MV-4-11 (cell line): ENCODE measurements around the gene NDUFB8.

Experiments used
- DNase-seq: peaks from one replicate; lab custom pipeline; 2025; lab: John Stamatoyannopoulos, UW

Gene NDUFB8

DNA sequence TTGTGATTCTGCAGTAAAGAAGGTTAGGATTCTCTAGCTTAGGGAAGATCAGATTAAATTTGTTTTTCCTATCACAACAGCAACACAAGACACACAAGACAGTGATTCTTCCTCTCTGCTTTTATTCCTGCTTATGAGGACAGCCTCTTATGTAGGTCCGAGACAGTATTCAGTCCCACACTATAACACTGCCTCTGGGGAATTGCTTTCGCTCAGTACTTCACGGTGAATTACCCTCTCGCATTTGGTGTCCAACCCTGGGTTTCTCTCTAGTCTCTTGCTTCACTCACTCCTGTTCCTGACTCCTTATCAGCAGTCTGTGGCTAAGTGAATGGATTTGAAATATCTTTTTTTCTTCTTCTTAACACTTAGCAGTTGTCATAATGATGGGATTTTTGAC, 7.8 kb upstream of the NDUFB8 start:
- no peak for DNase-seq

DNA sequence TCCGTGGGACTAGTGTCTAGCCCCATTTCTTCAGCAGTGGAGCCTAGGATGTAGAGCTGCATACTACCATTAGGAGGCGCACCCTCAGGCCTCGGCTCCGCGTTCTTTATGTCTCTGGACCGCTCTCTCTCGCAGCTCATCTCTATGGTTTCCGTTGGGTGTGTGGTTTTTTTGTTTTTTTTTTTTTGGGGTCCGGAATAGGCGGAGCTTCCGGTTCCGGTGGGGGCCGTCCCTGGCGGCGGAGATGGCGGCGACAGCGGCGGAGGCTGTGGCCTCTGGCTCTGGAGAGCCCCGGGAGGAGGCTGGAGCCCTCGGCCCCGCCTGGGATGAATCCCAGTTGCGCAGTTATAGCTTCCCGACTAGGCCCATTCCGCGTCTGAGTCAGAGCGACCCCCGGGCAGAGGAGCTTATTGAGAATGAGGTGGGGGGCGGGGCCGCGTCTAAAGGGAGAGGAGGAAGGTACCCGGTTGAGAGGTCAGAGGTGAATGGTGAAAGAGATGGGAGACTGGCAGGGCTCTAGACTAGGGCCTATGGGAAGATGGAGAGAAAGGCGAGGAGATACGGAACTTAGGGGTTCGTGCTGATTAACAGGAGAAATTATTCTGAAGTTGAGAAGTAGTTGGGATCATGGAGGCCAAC, 6.2 kb upstream of the NDUFB8 start, which contains the start of gene HIF1AN:
Gene HIF1AN (plus strand): TSS at position 229 of the 639 bp plus-strand sequence. CDS start 16 bp downstream, at position 245.
- DNase-seq = peak; percentile 94

DNA sequence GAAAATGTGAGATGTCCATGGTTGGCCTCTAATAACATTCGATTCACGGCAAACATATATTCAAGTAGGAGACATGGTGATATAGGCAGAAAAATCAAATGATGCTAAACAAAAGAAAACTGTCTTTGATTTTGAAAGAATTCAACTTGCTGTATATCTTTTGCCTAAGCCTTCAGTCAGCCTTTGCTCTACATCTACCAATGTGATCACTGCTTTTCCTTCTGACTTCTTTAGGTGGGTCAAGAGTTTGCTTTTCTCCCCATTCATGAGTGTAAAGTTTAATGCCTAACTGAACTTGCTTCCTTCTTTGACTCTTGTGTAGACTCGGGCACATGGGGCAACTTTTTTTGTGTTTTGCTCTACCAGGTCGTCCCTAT, 5.7 kb upstream of the NDUFB8 start:
- no peak for DNase-seq

DNA sequence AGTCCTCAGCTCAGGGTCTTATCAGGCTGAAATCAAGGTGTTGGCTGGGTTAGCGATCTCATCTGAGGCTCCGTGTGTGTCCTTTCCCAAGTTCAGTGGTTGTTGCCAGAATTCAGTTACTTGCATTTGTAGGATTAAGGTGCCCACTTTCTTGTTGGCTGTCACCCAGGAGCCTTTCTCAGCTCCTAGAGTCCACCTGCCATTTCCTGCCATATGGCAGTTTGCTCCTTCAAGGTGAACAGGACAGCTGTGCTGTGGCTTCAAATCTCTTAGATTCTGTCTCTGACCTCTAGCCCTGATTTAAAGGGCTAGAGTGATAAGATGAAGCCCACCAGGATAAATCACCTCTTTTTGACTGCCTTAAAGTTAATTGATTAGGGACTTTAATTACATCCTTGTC, 5.1 kb upstream of the NDUFB8 start:
- no peak for DNase-seq

DNA sequence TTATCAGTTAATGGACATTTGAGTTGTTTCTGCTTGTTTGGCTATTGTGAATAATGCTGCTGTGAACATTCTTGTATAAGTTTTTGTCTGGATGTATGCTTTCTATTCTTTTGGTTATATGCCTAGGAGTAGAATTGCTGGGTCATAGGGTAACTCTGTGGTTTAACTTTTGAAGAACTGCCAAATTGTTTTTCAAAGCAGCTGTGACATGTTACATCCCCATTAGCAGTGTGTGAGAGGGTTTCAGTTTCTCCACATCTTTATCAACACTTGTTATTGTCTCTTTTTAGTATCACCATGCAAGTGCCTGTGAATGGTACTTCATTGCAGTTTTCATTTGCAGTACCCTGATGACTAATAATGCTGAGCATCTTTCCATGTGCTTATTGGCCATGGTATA, 2.1 kb upstream of the NDUFB8 start:
- peak; percentile 36 for DNase-seq

DNA sequence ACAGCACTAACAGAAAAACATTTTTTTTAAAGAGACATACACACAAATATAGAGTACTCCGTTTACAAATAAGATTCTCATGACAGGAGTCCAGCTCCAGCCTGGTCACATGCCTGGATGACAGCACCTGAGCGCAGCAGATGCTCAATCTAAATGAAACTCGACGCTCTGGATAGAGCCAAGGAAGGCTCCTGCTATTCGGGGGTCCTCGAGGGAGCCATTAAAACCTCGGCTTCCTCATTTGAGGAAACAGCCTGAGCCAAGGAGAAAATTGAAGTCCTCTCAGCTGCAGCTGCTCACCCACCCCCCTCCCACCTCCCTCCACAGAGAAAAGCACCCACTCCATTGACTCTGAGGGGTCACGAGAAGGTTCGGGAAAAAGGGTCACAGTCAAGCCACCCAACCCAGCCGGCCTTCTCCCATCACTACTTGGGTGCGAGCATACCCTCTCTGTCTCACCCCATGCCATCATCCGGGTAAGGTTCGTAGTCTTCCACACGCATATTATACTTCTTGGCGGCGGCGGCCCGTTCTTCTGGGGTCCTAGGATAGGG, 673 bp downstream of the NDUFB8 start:
- DNase-seq = peak; percentile 22

DNA sequence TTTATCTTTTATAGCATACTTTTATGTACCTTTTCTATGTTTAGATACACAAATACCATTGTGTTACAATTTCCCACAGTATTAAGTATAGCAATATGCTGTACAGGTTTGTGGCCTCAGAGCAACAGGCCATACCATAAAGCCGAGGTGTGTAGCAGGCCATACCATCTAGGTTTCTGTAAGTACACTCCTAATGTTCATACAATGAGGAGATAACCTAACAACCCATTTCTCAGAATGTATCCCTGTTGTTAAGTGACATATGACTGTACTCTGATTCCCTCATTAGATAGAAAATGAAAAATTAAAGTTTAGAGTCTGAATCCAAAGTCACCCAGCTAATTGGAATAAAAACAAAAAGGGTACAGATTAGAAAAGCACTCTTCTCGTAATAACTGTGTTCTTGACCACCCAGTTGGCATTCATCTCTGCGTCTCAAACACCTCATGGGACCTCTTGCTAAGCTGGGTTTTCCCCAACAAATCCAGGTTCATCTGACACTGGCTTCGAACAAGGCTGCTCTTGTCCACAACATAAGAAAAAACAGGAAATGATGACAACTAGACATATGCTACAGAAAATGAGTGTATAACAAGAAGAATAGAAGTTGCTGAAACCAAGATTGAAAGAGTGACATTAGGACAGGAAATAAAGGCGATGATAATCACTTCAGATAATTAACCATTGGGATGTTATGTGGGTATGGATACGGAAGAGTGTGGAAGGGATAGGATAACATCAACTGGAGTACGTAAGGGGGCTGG, 1.4 kb downstream of the NDUFB8 start:
- peak; percentile 12 for DNase-seq

DNA sequence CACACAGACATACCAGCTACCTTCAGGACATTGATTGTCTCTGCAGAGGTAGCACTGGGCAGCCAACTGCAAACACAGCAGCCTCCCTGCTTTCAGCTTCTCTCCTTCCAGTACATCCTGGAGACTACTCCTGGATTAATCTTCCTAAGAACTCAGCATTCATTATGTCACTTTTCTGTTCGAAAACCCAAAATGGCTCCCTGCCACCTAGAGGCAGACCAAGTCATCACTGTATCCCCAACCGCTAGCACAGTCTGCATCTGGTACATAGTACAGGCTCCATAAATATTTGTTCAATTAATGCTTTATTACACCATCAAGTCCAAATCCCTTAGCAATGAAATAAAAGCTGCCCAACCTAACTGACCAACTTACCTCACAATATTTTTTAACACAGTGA, 5.0 kb downstream of the NDUFB8 start:
- DNase-seq = no peak

DNA sequence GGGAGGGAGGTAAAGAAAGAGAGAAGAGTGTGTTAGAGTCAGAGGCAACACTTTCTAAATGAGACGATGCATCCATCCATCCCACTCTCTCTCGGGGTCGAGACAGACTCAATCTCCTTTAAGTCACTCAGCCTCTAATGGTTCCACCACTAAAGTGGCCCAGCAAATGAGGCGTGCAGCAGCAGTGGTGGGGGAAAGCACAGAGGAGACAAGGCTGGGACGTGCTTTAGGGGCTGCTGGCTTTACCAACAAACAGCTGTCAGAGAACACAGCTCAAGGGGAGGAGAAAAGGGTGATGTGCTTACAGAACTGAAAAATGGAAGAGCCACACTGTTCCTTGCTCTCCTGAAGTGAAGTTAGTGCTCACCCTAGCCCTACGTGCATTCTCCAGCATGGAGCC, 5.5 kb downstream of the NDUFB8 start:
- DNase-seq = no peak

DNA sequence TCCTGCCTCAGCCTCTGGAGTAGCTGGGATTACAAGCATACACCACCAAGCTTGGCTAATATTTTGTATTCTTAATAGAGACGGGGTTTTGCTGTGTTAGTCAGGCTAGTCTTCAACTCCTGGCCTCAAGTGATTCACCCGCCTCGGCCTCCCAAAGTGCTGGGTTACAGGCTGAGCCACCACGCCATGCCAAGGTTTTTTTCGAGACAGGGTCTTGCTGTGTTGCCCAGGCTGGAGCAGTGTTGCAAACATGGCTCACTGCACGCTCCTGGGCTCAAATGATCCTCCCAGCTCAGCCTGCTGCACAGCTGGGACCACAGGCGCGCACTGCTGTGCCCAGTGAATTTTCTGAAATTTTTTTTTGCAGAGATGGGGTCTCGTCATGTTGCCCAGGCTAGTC, 6.7 kb downstream of the NDUFB8 start:
- DNase-seq = no peak

DNA sequence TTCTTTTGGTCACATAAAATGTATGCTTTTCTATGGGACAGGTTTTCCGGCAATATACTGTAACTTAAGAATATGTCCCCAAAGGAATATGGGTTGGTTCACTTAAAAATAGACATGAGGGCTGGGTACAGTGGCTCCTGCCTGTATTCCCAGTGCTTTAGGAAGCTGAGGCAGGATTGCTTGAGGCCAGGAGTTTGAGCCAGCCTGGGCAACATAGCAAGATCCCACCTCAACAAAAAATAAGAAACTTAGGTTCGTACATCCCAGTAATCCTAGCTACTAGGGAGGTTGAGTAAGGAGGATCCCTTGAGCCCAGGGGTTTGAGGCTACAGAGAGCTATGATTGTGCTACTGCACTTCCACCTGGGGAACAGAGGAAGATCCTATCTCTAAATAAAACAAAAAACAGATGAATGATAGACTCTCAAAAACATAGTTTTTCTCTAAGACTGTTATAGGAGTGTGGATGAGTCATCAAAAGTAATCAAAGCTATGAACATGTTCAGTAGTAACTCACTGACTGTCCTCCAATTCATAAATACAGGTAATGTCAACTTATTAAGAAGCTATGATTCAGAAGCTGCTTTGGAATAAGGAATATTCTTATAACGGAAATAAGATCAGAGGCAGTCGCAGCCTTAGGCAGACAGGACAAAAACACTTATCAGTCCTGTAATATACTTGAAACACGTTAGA, 7.4 kb downstream of the NDUFB8 start:
- no peak for DNase-seq

DNA sequence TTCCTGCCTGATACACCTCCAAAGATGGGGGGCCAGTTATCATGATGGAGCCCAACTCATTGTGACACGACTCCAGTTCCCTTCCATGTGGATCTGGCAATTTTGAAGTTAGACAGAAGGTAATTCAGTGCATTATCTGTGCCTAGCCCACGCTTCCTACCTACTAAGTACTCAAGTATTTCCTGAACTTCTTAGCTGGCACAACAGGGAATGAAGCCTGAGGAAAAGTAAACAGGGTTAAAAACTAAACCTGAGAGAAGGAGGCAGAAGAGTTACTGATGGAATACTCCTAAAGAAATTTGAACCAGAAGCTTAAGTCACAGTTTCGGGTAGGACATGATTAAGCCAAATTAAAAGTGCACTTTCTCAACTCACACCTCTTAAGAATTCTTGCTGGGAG, 8.9 kb downstream of the NDUFB8 start:
- DNase-seq = no peak

DNA sequence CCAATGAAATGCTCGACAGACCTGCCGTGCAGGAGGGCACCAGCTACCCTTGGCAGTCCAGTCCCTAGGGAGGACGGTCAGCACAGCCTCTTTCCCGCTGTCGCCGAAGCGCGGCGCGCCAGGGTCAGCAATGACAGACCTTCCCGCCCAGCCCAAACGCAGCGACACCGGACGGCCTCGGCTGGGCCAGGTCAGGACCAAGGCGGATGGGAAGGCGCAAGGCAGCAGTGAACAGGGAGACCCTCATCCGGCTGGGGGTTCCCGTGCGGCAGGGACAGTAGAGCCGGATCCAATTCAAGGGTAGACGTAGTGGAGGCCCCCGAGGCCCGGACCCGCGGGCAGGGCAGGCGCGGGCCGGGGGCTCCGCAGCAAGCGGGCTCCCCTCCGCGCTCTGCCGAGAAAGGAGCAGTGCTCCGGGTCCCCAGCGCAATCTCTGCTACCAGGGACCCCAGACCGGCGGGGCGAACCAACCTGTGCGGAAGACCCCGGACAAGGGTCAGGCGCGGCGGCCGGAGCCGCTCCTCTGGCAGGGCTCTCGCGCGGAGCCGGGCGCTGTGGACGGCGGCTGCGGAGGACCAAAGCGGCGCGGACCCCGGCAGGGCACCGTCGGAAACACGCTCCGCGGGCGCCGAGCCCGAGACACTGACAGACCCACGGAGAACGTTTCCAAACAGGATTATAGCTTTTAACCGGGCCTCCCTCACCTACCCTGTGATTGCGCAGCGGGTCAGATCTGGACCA, 10.2 kb downstream of the NDUFB8 start, which contains the start of gene SEC31B:
Gene SEC31B (minus strand): TSS at position 551 of the 741 bp plus-strand sequence. CDS start 2,909 bp downstream, outside the sequence.
- no peak for DNase-seq

DNA sequence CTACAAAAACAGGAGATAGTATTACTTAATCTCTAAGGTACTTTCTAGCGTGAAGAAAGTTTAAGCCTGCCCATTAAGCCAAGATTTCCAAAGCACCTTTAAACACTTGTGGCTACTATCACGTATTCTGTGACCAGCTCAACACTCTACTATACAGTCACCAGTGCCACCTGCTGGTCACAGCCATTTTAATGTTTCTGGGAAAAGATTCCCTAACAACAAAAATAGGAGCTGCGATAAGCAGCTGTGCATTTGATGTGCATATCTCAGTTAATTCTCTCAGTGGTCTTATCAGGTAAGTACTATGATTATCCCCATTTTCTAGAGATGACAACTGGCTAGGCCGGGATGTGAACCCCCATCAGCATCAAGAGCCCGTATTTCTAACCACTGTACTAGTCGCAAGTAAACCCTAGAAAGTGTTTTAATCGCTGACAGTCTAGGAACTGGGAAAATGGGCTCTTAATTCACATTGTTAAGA, 10.9 kb downstream of the NDUFB8 start:
- peak; percentile 44 for DNase-seq

DNA sequence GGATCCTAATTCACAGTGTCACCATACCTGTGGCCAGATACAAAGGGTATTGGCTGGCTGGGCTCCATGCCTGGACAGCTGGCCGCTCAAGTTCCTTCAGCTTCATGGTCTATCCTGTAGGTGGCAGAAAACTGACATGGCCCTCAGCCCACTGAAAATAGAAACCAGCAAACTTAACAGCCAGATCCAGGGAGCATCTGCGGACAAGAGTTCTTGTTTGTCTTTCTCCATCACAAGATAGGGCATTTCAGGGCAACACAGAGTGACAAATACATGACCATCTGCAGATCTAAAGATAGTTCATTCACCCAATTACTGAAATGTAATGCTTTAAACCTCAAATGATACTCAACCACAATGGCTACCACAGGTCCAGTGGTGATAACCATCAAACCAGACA, 12.8 kb downstream of the NDUFB8 start:
- DNase-seq = peak; percentile 20

DNA sequence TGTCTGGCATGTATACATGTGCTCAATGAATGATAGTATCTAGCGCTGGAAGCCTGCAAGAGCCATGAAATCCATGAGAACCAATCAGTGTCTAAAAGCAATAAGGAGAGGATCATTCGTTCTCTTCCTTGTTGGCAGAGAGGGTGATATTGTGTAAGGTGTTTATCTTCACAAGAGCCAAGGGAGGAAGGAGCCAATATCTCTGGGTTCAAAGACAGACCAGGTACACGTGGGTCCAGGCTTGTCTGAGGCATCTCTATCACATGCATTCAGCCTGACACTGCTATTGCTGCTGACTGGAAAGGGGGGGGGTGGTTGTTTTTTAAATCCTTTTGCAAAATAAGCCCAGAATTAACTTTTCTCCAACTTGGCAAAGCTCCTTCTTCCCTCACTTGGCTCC, 14.1 kb downstream of the NDUFB8 start:
- DNase-seq = no peak

DNA sequence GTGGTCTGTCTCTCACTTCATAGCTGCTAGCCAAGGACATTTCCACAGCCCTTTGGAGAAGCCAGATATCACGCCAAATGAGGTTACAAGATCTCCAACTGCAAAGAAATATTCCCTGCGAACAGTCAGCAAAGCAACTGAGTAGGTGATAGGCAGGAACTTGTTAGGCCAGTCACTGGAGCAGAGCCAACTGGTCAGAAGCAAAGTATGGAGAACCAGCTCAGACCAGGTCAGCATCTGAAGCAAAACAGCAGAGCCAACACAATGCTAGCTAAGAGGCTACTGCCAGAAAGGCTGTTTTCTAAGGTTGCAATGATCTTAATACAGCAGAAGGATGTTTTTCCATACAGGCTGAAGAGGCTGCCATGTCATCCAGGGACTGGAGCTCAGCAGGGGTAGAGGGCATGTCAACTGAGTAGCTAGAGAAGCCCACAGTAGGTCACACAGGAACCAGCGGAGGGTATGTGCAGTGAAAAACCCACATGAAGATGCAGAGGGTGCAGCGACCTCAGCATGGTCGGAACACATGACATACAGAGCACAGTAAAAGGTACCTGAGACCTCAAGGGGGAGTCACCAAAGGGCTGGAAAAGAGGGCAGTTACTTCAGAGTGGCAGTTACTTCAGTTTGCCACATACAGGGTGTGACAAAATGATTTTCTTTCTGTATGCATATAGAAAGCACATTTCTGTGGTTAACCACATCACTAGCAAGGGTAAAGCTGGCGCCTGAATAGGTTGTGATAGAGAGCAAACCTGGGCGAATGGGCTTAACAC, 18.9 kb downstream of the NDUFB8 start:
- DNase-seq = peak; percentile 56

DNA sequence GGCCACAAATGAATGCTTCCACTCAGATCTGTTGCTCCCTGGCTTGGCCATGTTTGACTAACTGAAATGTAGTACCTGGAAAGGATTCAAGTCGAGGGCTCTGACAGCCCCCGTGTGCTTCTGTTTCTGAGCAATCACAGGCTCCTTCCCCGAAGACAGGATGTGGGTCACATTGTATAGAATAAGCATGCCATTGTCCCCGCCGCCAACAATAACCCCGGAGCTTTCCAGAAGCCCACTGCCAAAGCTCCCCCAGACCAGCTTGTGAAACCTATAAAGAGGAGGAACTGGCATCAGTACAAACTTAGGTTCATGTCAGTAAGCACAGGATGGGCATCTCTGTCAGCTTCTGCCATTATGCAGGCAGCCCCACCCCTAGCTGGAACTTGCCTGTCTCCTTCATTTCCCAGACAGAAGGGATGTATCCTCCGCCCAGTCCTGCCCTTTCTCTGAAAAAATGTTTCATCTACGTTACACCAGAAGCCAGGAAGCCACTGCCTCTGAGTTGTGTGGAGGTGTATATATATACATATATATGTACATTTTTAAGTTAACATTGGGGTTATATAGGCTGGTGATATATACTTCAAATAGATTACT, 20.3 kb downstream of the NDUFB8 start:
- DNase-seq = no peak

DNA sequence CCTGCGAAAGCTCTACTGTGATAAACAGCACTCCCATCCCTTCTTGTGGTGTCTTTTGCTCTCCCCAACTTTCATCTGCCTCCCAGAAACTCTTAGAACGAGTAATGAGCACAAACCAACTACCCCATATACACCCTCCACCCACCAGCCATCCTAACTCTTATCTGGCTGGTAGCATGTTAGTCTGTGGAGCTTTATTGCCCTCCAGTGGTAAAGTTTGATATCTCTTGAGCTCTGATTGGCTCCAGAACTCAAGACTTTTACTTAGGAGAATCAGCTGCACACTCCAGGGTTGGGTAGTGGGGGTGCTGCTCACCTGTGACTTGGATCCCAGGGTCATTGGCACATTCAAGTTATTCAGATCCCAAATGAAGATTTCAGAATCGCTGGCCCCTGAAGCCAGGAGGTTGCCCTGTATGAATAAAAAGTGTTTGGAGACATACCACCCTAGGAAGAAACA, 20.9 kb downstream of the NDUFB8 start:
- peak; percentile 48 for DNase-seq

DNA sequence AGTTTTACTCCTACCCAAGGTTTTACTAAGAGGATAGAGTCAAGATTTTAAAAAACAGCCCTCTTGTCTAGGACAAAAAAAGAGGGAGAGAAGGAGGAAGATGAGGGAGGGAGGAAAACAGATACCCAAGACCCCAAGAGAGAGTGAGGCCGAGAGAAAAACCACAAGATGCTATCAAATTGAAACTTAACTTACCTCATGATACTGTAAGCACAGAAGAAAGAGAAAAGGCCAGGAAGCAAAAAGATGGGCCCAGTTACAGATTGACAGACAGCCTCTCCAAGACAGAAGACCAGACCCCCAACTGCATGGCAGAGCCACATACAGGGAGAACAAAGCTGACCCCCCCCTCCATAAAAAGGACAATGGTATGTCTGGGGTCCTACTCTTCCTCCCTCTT, 21.4 kb downstream of the NDUFB8 start:
- DNase-seq = no peak

DNA sequence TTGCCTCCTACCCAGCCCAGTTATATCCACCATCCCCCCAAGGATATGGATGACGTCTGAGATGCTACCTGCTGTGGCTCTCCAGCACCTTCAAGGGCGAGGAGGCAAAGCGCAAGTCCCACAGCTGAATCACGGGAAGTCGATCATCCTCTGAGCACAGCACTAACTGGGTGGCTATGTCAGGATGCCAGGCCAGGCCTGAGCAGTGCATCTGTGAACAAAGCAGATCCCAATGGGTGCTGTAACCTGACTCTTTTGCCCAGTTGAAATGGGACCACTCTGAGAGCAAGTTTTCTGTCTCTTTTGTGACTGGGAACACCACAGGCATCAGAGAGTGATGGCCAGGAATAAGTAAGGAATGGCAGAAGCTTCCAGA, 22.3 kb downstream of the NDUFB8 start:
- no peak for DNase-seq
